Rectal smooth muscle tissue (tissue), 1 donor: Measurements from ENCODE around the gene PCNT.
A peak's percentile ranks its signal among the peaks of the same experiment; 100 is the strongest.
"Not testable (repeated sequence)": the region's sequence is repeated elsewhere in the genome, so short reads cannot be mapped to it uniquely, and the experiment has no call there.

Experiments used
- H3K27ac ChIP-seq: one replicate; pipeline ENCODE4 v1.7.0; 2013; ENCODE audit warnings: low read depth, low read length, inconsistent platforms
- H3K27me3 ChIP-seq: one replicate; pipeline ENCODE4 v1.7.0; 2013; ENCODE audit warnings: low read length; ENCODE audit not compliant: control insufficient read depth, insufficient read depth
- H3K36me3 ChIP-seq: one replicate; pipeline ENCODE4 v1.7.0; 2013; ENCODE audit warnings: low read length; ENCODE audit not compliant: control insufficient read depth, insufficient read depth
- H3K4me1 ChIP-seq: one replicate; pipeline ENCODE4 v1.7.0; 2013; ENCODE audit warnings: low read length; ENCODE audit not compliant: control insufficient read depth, insufficient read depth
- H3K4me3 ChIP-seq: one replicate; pipeline ENCODE4 v1.7.0; 2013; ENCODE audit warnings: low read length
- H3K9ac ChIP-seq: one replicate; pipeline ENCODE4 v1.7.0; 2013; ENCODE audit warnings: low read length

Gene PCNT

GRCh38 chr21:46455575-46456385 is 131.8 kb downstream of the PCNT start:
- Histone ChIP-seq H3K9ac (no peak overlapping the region), H3K27me3 (no peaks in the 10 kb centered on the region), H3K27ac (peak overlapping the region; percentile 19), H3K36me3 (peaks cover 2% of the 10 kb centered on the region), H3K4me3 (no peak overlapping the region), H3K4me1 (peaks cover 21% of the 10 kb centered on the region)

GRCh38 chr21:46456750-46457149 is 132.8 kb downstream of the PCNT start:
- no peak overlapping the region for H3K27ac ChIP-seq
- peaks cover 2% of the 10 kb centered on the region for H3K36me3 ChIP-seq
- no peak overlapping the region for H3K9ac ChIP-seq
- H3K4me3 ChIP-seq, result no peak overlapping the region
- no peaks in the 10 kb centered on the region for H3K27me3 ChIP-seq
- peaks cover 21% of the 10 kb centered on the region for H3K4me1 ChIP-seq

- Histone ChIP-seq H3K4me1 (peaks cover 25% of the 10 kb centered on the region), H3K36me3 (peaks cover 2% of the 10 kb centered on the region), H3K9ac (peak overlapping the region; percentile 88), H3K4me3 (peak overlapping the region; percentile 88), H3K27ac (peak overlapping the region; percentile 96), H3K27me3 (no peaks in the 10 kb centered on the region)
Measured at GRCh38 chr21:46457801-46458314, 133.9 kb downstream of the PCNT start.

GRCh38 chr21:46458315-46459023 is 134.5 kb downstream of the PCNT start, which contains the start of gene DIP2A:
TSS of gene DIP2A (plus strand) at chr21:46458891. CDS start at chr21:46459132, 241 bp downstream.
- Histone ChIP-seq H3K36me3 (peaks cover 2% of the 10 kb centered on the region), H3K4me1 (peaks cover 25% of the 10 kb centered on the region), H3K27me3 (no peaks in the 10 kb centered on the region), H3K9ac (peak within 1 kb of the TSS; percentile 88), H3K27ac (peak within 1 kb of the TSS; percentile 96), H3K4me3 (peak within 1 kb of the TSS; percentile 88)

- peaks cover 25% of the 10 kb centered on the region for H3K4me1 ChIP-seq
- H3K27ac ChIP-seq, result peak overlapping the region; percentile 80
Measured at GRCh38 chr21:46459024-46459355, 135.0 kb downstream of the PCNT start.

GRCh38 chr21:46459356-46460112 is 135.6 kb downstream of the PCNT start:
- H3K27me3 ChIP-seq, result no peaks in the 10 kb centered on the region
- peak overlapping the region; percentile 84 for H3K4me3 ChIP-seq
- peaks cover 4% of the 10 kb centered on the region for H3K36me3 ChIP-seq
- H3K9ac ChIP-seq, result no peak overlapping the region
- no peak overlapping the region for H3K27ac ChIP-seq
- peaks cover 25% of the 10 kb centered on the region for H3K4me1 ChIP-seq

More at GRCh38 chr21:46459024-46459355, 135.0 kb downstream of the PCNT start:
- H3K9ac ChIP-seq, result peak overlapping the region; percentile 82
- H3K36me3 ChIP-seq, result peaks cover 2% of the 10 kb centered on the region
- no peaks in the 10 kb centered on the region for H3K27me3 ChIP-seq
- H3K4me3 ChIP-seq, result peak overlapping the region; percentile 84

GRCh38 chr21:46461909-46462308 is 138.0 kb downstream of the PCNT start:
- H3K4me1 ChIP-seq, result peaks cover 14% of the 10 kb centered on the region
- no peak overlapping the region for H3K27ac ChIP-seq
- H3K4me3 ChIP-seq, result no peak overlapping the region
- no peaks in the 10 kb centered on the region for H3K27me3 ChIP-seq
- no peak overlapping the region for H3K9ac ChIP-seq
- H3K36me3 ChIP-seq, result peaks cover 2% of the 10 kb centered on the region

GRCh38 chr21:46465153-46465552 is 141.2 kb downstream of the PCNT start:
- H3K27ac ChIP-seq, H3K9ac ChIP-seq, H3K36me3 ChIP-seq, H3K27me3 ChIP-seq, H3K4me3 ChIP-seq, H3K4me1 ChIP-seq: not testable (repeated sequence)

- no peak overlapping the region for H3K27ac ChIP-seq
- no peaks in the 10 kb centered on the region for H3K27me3 ChIP-seq
- no peak overlapping the region for H3K9ac ChIP-seq
- no peak overlapping the region for H3K4me3 ChIP-seq
- H3K36me3 ChIP-seq, result peaks cover 6% of the 10 kb centered on the region
- H3K4me1 ChIP-seq, result peaks cover 3% of the 10 kb centered on the region
Measured at GRCh38 chr21:46465651-46466050, 141.7 kb downstream of the PCNT start.

- H3K9ac ChIP-seq, result no peak overlapping the region
- no peak overlapping the region for H3K4me3 ChIP-seq
- no peaks in the 10 kb centered on the region for H3K27me3 ChIP-seq
- H3K4me1 ChIP-seq, result no peaks in the 10 kb centered on the region
- H3K36me3 ChIP-seq, result peaks cover 6% of the 10 kb centered on the region
- no peak overlapping the region for H3K27ac ChIP-seq
Measured at GRCh38 chr21:46468108-46468774, 144.3 kb downstream of the PCNT start.

- H3K36me3 ChIP-seq, result peaks cover 6% of the 10 kb centered on the region
- no peaks in the 10 kb centered on the region for H3K4me1 ChIP-seq
- no peak overlapping the region for H3K9ac ChIP-seq
- H3K27me3 ChIP-seq, result no peaks in the 10 kb centered on the region
- no peak overlapping the region for H3K4me3 ChIP-seq
- H3K27ac ChIP-seq, result no peak overlapping the region
Measured at GRCh38 chr21:46469275-46469674, 145.3 kb downstream of the PCNT start.

GRCh38 chr21:46471514-46471913 is 147.6 kb downstream of the PCNT start:
- H3K4me3 ChIP-seq, result no peak overlapping the region
- no peak overlapping the region for H3K27ac ChIP-seq
- H3K4me1 ChIP-seq, result no peaks in the 10 kb centered on the region
- peaks cover 4% of the 10 kb centered on the region for H3K36me3 ChIP-seq
- no peaks in the 10 kb centered on the region for H3K27me3 ChIP-seq
- H3K9ac ChIP-seq, result no peak overlapping the region
